ENCODE data around the gene DKKL1.

Gene DKKL1

DNA sequence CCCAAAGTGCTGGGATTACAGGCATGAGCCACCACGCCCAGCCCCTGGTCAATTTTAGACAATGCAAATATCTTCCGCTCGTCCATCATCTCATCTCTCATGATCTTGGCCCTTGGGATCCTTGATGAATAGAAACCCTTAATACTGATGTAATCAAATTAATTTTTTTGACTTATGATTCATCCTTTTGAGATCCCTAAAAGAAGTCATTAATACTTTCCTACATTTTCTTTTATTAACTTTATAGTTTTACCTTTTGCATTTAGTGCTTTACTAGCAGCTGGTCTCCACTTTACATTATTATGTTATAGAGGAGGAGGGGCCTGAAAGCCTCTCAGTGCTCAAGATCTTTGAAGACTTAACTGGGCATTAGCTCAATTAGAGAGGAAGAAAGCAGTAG, 16.7 kb downstream of the DKKL1 start:
- Histone ChIP-seq H3K9ac (ENCODE audit: insufficient read length) (no peak overlapping the region), H3K4me3 (no peak overlapping the region), H3K27ac (no peak overlapping the region), H3K9me3 (ENCODE audit: low read depth, low read length) (no peaks in the 10 kb centered on the region; the same call in 1 of the 2 replicates), H3K36me3 (ENCODE audit: insufficient read depth, low read length) (no peaks in the 10 kb centered on the region)
- no peak for DNase-seq (ENCODE audit: low read depth, low spot score)
- TF ChIP-seq FOXP2 (optimal IDR thresholded peaks at IDR 0.05; ENCODE audit: control extremely low read depth, extremely low read length, insufficient read depth) (no peak), POLR2AphosphoS5 (IDR thresholded peaks at IDR 0.05; ENCODE audit: borderline replicate concordance, low read depth, low read length) (no peak), EZH2 (IDR thresholded peaks at IDR 0.05) (no peak)

DNA sequence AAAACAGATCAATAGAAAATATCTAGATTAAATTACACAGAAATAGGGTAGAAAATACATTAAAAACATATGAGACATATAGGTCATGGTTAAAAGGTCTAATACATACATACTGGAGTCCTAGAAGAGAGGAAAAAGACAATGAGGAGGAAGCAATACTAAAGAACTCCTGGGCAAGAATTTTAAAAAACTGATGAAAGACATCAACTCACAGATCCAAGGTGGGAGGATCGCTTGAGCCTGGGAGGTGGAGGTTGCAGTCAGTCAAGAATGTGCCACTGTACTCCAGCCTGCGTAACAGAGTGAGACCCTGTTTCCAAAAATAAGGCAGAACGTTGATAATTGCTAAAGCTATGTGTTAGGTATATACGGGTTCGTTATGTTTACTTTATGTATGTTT, 19.0 kb downstream of the DKKL1 start:
- H3K9ac ChIP-seq (ENCODE audit: insufficient read length), result no peak overlapping the region
- no peaks in the 10 kb centered on the region for H3K36me3 ChIP-seq (ENCODE audit: insufficient read depth, low read length)
- no peak overlapping the region for H3K27ac ChIP-seq
- DNase-seq (ENCODE audit: low read depth, low spot score), result no peak
- H3K9me3 ChIP-seq (ENCODE audit: low read depth, low read length), result no peaks in the 10 kb centered on the region; the same call in 1 of the 2 replicates
- no peak overlapping the region for H3K4me3 ChIP-seq
- no peak for TF ChIP-seq EZH2 (IDR thresholded peaks at IDR 0.05)
- no peak for TF ChIP-seq FOXP2 (optimal IDR thresholded peaks at IDR 0.05; ENCODE audit: control extremely low read depth, extremely low read length, insufficient read depth)
- no peak for TF ChIP-seq POLR2AphosphoS5 (IDR thresholded peaks at IDR 0.05; ENCODE audit: borderline replicate concordance, low read depth, low read length)

DNA sequence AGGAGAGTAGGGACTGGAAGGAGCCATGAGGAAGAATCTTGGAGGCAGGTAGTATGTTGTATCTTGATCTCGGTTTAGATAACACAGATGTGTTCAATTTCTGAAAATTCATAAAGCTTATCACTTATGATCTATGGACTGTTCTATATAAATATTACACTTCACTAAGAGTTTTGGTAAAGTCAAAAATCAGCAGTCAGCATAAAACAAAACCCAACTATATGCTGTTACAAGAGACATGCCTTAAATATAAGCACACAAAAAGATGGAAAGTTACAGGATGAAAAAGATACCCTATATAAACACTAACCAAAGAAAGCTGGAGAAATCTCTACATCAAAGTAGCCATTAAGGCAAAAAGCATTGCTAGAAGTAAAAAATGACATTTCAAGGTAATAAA, 19.9 kb downstream of the DKKL1 start:
- Histone ChIP-seq H3K27ac (no peak overlapping the region), H3K4me3 (no peak overlapping the region), H3K9ac (ENCODE audit: insufficient read length) (no peak overlapping the region), H3K36me3 (ENCODE audit: insufficient read depth, low read length) (no peaks in the 10 kb centered on the region), H3K9me3 (ENCODE audit: low read depth, low read length) (no peaks in the 10 kb centered on the region; the same call in 1 of the 2 replicates)
- TF ChIP-seq FOXP2 (optimal IDR thresholded peaks at IDR 0.05; ENCODE audit: control extremely low read depth, extremely low read length, insufficient read depth) (no peak), EZH2 (IDR thresholded peaks at IDR 0.05) (no peak), POLR2AphosphoS5 (IDR thresholded peaks at IDR 0.05; ENCODE audit: borderline replicate concordance, low read depth, low read length) (no peak)
- no peak for DNase-seq (ENCODE audit: low read depth, low spot score)

DNA sequence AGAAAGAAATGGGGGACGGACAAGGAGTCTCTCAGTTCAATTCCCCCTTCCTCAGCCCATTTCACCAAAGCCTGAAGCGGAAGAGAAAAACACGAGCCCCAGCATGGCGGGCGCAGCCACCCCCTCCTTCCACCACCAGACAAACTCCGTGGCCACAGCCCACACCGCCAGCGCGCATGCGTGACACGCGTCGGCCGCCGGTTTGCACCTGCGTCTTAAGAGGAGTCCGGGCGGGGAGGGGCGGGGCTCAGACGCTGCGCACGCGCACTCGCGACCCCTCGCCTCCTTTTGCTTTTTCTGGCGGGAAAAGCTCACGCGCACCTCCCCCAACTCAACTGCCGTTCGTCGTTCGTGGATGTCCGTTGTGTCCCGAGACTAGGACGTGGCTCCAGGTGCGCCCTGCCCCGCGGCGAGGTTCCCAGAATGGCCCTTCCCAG, 24.3 kb downstream of the DKKL1 start, which contains the start of gene KASH5:
KASH5 (plus strand) TSS at position 314 of the 437 bp plus-strand sequence. CDS start 2,635 bp downstream, outside the sequence.
- Histone ChIP-seq H3K4me3 (no peak within 1 kb of the TSS), H3K9ac (ENCODE audit: insufficient read length) (no peak within 1 kb of the TSS), H3K9me3 (ENCODE audit: low read depth, low read length) (no peaks in the 10 kb centered on the region; the same call in 1 of the 2 replicates), H3K36me3 (ENCODE audit: insufficient read depth, low read length) (no peaks in the 10 kb centered on the region), H3K27ac (peak within 1 kb of the TSS; percentile 76; the same call in 1 of the 2 replicates)
- DNase-seq (ENCODE audit: low read depth, low spot score), result no peak
- TF ChIP-seq POLR2AphosphoS5 (IDR thresholded peaks at IDR 0.05; ENCODE audit: borderline replicate concordance, low read depth, low read length), result no peak

DNA sequence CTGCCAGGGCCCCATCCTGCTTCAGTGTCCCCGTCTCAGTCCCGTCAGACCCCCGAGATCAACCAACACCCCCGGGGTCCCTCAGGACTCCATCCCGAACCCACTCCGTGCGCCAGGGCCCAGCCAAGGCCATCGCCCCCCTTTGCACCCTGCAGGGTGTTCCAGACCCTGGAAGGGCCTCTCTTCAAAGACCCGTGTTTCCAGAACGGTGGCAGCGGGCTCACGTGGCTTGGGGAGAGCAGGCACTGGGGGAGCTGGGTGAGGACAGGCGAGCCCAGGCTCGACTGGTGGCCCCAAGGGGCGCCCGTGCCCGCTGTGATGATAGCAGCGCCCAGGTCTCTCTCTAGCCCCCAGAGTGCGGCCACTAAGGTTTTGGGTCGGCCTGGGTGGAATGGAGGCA, 25.7 kb downstream of the DKKL1 start:
- TF ChIP-seq POLR2AphosphoS5 (IDR thresholded peaks at IDR 0.05; ENCODE audit: borderline replicate concordance, low read depth, low read length) (no peak), EZH2 (IDR thresholded peaks at IDR 0.05) (no peak), FOXP2 (optimal IDR thresholded peaks at IDR 0.05; ENCODE audit: control extremely low read depth, extremely low read length, insufficient read depth) (no peak)

DNA sequence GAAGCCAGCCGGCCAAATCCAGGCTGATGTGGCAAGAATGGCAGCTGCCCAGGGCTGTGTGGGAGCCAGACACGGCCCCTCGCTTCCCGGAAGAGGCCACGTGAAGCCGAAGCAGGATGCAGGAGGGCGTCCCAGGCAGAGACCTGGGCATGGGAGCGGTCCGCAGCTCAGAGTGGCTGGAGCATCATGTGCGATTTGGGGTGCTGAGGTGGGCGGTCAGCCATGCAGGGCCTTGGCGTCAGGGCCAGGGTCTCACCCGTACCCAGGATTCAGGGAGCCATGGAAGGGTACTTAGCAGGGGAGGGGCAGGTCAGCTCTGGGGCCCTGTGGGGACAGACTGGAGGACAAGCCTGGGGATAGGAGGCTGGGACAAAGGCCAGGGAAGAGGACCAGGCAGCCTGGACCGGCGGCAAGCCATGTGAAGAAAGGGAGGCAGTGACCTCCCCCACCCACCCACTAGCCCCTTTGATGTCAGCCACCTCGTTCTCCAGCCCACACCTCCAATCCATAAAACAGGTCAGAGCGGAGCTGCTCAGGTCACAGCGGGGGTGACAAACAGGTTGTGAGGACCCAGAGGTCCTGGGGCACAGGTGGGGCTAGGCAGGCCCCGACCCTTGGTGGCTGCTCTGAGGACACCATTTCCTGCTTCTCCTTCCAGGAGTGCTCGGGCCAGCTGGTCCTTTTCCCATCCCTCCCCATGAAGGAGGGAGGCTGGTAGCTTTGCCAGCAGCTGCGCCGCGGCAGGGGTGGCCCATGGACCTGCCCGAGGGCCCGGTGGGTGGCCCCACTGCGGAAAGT, 26.7 kb downstream of the DKKL1 start:
- Histone ChIP-seq H3K27ac (no peak overlapping the region), H3K4me3 (no peak overlapping the region), H3K9ac (ENCODE audit: insufficient read length) (no peak overlapping the region), H3K9me3 (ENCODE audit: low read depth, low read length) (no peaks in the 10 kb centered on the region), H3K36me3 (ENCODE audit: insufficient read depth, low read length) (no peaks in the 10 kb centered on the region)
- no peak for TF ChIP-seq EZH2 (IDR thresholded peaks at IDR 0.05)
- no peak for TF ChIP-seq FOXP2 (optimal IDR thresholded peaks at IDR 0.05; ENCODE audit: control extremely low read depth, extremely low read length, insufficient read depth)
- no peak for TF ChIP-seq POLR2AphosphoS5 (IDR thresholded peaks at IDR 0.05; ENCODE audit: borderline replicate concordance, low read depth, low read length)
- DNase-seq (ENCODE audit: low read depth, low spot score), result no peak

More for the DNA sequence above, 25.7 kb downstream of the DKKL1 start:
- Histone ChIP-seq H3K9ac (ENCODE audit: insufficient read length) (no peak overlapping the region), H3K9me3 (ENCODE audit: low read depth, low read length) (no peaks in the 10 kb centered on the region), H3K27ac (no peak overlapping the region), H3K36me3 (ENCODE audit: insufficient read depth, low read length) (no peaks in the 10 kb centered on the region), H3K4me3 (no peak overlapping the region)
- no peak for DNase-seq (ENCODE audit: low read depth, low spot score)

DNA sequence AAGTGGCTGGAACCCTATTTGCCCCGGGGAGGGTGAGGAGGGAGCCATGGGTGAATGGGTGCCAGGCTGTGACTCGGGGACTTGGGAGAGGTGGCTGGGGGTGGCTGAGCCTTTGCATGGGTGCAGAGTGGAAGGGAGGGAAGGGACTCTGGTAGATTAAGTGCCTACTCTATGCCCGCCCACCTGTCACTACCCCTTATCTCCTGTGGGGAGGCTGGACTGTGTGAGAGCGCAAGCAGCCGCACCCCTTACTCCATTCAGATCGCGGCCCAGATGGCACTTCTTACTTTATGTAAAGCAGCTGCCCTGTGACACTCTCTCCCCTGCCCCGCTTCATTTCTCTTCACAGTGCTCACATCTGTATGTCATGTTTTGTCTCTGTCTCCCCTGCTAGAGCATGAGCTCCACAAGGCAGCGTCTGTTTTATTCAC, 27.3 kb downstream of the DKKL1 start:
- Histone ChIP-seq H3K4me3 (no peak overlapping the region), H3K9me3 (ENCODE audit: low read depth, low read length) (no peaks in the 10 kb centered on the region), H3K27ac (peak overlapping the region; percentile 64), H3K36me3 (ENCODE audit: insufficient read depth, low read length) (no peaks in the 10 kb centered on the region), H3K9ac (ENCODE audit: insufficient read length) (no peak overlapping the region)
- DNase-seq (ENCODE audit: low read depth, low spot score), result no peak
- TF ChIP-seq EZH2 (IDR thresholded peaks at IDR 0.05), result no peak
- TF ChIP-seq POLR2AphosphoS5 (IDR thresholded peaks at IDR 0.05; ENCODE audit: borderline replicate concordance, low read depth, low read length), result no peak
- TF ChIP-seq FOXP2 (optimal IDR thresholded peaks at IDR 0.05; ENCODE audit: control extremely low read depth, extremely low read length, insufficient read depth), result no peak

DNA sequence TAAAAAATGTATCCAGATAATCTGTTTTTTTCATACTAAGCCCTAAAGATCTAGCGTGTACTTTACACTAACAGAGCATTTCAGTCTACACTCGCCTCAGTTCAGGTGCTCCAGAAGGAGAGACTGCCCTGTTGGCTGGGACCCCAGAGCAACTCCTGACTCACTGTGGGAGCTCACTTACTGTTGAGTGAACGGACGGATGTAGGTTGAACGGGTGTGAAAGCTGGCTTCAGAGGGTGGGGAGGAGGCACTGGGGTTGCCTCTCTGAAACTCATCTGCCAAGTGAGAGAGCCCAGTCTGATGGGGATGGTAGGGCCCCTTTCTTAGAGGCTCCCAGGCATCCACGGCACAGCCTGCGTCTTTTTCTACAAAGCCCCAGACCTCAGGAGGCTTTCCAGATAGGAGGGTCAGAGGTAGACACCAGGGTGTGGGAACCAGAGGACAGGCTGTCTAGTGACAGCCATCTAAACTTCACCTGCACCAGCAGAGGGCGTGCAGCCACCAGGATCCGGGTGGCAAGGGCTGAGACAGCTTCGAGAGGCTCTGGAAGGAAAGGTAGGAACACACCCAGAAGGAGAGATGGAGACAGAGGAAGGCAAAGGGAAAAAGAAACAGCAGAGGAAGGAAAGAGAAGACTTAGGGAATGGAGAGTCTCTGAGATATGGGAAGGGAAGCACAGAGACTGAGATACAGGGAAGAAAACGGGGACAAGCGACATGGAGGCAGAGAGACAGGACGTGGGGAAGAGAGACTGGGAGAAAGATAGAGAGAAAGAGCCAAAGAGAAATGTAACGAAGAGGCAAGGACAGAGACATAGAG, 28.1 kb downstream of the DKKL1 start:
- no peak for DNase-seq (ENCODE audit: low read depth, low spot score)
- Histone ChIP-seq H3K36me3 (ENCODE audit: insufficient read depth, low read length) (no peaks in the 10 kb centered on the region), H3K9ac (ENCODE audit: insufficient read length) (no peak overlapping the region), H3K27ac (peak overlapping the region; percentile 71; the same call in 1 of the 2 replicates), H3K4me3 (no peak overlapping the region), H3K9me3 (ENCODE audit: low read depth, low read length) (no peaks in the 10 kb centered on the region)
- no peak for TF ChIP-seq POLR2AphosphoS5 (IDR thresholded peaks at IDR 0.05; ENCODE audit: borderline replicate concordance, low read depth, low read length)
- no peak for TF ChIP-seq FOXP2 (optimal IDR thresholded peaks at IDR 0.05; ENCODE audit: control extremely low read depth, extremely low read length, insufficient read depth)
- no peak for TF ChIP-seq EZH2 (IDR thresholded peaks at IDR 0.05)
